NT2/D1 (cell line): Measurements from ENCODE around the gene NSMF.

ENCODE experiments used
- DNase-seq: peaks from one replicate; pipeline ENCODE4 v3.0.0-alpha.2; 2011; ENCODE audit warnings: low read depth, low spot score
- H3K27me3 ChIP-seq: 2 replicates; pipeline ENCODE4 v1.6.0; 2011; ENCODE audit warnings: mild to moderate bottlenecking; ENCODE audit not compliant: insufficient read length, insufficient read depth
- H3K36me3 ChIP-seq: 2 replicates; pipeline ENCODE4 v1.6.1; 2011; ENCODE audit warnings: mild to moderate bottlenecking, low read length, mixed read lengths; ENCODE audit not compliant: insufficient read depth, insufficient read length
- H3K4me1 ChIP-seq: 2 replicates; pipeline ENCODE4 v1.5.1; 2011; ENCODE audit not compliant: insufficient read depth, insufficient read length
- H3K4me3 ChIP-seq: 2 replicates; pipeline ENCODE4 v1.5.1; 2011; ENCODE audit warnings: low read depth; ENCODE audit not compliant: insufficient read length
- H3K9ac ChIP-seq: 2 replicates; pipeline ENCODE4 v1.6.0; 2011; ENCODE audit warnings: low read depth; ENCODE audit not compliant: insufficient read length
- H3K9me3 ChIP-seq: 2 replicates; pipeline ENCODE4 v1.5.1; 2011; ENCODE audit warnings: mild to moderate bottlenecking, low read length; ENCODE audit not compliant: insufficient read depth
- SUZ12 ChIP-seq: IDR thresholded peaks from 2 replicates; pipeline ENCODE4 v1.6.1; 2011; ENCODE audit not compliant: insufficient read length, insufficient read depth; ENCODE audit errors: extremely low read depth
- YY1 ChIP-seq: IDR thresholded peaks from 2 replicates; pipeline ENCODE4 v1.6.1; 2011; ENCODE audit not compliant: insufficient read length, insufficient read depth
- ZNF274 ChIP-seq: IDR thresholded peaks from 2 replicates; pipeline ENCODE4 v1.6.1; 2011; ENCODE audit warnings: mild to moderate bottlenecking, low read depth, low read length

NSMF gene

DNA sequence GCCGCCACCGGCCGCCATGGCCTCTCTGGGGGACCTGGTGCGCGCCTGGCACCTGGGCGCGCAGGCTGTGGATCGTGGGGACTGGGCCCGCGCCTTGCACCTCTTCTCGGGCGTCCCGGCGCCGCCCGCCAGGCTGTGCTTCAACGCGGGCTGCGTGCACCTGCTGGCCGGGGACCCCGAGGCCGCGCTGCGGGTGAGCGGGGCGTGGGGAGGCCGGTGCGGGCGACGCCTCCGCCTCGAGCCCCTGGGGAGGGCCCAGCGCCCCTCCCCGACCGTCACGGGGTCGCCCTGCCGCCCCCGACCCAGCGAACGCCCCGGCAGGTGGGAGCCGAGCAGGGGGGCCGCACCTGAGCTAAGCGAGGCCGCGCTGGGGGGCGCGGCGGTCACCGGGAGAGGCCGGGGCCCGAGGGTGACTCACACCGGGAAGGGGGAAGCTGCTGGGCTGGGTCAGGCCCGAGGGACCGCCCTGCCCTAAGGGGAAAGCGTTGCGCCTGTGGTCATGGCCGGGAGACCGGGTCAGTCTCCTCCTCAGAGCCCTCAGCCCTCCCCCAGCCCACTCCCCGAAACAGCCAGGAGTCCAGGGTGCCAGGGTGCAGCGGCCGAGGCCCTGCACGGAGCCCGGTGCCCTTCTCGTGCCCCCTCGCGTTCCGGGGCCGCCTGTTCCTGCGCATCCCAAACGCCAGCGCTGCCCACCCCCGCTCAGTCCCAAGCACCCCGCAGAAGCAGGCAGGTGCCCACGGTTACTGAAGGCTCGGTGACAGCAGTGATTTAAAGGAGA is 35.4 kb downstream of the NSMF start:
- Histone ChIP-seq H3K27me3 (peaks cover 20% of the 10 kb centered on the region), H3K9me3 (no peaks in the 10 kb centered on the region), H3K36me3 (peaks cover 5% of the 10 kb centered on the region), H3K4me1 (peaks cover 9% of the 10 kb centered on the region), H3K4me3 (peak overlapping the region; percentile 53), H3K9ac (peak overlapping the region; percentile 64)
- DNase-seq = no peak
- no peak for TF ChIP-seq SUZ12
- TF ChIP-seq ZNF274 = no peak
- TF ChIP-seq YY1 = no peak

DNA sequence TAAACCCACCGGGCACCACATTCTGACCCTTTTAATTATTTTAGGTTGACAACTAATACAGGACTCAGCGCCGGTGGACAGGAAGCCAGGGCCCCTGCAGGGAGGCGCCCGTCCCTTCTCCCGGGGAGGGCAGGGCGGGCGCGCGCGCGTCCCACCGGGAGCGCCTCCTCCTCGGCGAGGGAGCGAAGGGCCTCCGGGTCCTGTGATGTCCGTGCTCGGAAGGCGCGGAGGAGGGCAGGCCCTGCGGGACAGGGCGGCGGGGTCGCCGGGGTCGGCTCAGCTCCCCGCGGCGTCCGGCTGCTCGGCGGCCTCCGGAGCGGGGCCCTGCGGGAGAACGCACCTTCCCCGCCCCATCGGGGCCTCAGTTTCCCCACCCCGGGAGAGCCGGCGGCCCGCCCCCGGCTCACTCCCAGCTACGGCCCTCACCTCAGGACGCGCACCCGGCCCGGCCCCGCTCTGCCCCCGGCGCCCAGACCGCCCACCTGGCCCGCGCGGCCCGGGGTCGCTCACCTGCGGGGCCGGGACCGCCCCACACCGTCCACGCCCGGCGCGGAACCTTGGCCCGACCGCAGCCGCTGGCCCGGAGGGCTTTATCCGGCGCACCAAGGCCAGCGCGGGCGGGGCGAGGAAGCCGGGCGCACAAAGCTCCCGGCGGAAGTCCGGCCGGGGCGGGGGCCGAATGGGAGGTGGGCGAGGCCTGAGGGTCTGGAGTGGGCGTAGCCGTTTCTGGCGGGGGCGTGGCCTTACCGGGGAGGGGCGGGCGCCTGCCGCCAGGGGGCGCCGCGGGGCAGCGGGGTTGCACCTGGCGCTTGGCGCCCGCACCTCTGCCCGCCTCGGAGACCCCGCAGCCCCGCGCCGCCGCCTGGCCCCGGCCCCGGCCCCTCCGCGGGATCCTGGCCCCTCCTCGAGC is 36.3 kb downstream of the NSMF start, which contains the start of the genes EXD3 and NOXA1:
Gene EXD3, minus strand, starts transcription at position 559 of the 910 bp plus-strand sequence. CDS start 27,805 bp downstream, outside the sequence.
Gene NOXA1, plus strand, starts transcription at position 790 of the 910 bp plus-strand sequence. CDS start 137 bp downstream, outside the sequence.
- peaks cover 20% of the 10 kb centered on the region for H3K27me3 ChIP-seq
- peak within 1 kb of the TSS; percentile 86 for H3K9ac ChIP-seq
- H3K4me1 ChIP-seq = peaks cover 9% of the 10 kb centered on the region
- no peaks in the 10 kb centered on the region for H3K9me3 ChIP-seq
- DNase-seq = peak; percentile 87
- peaks cover 5% of the 10 kb centered on the region for H3K36me3 ChIP-seq
- peak within 1 kb of the TSS; percentile 78 for H3K4me3 ChIP-seq
- TF ChIP-seq ZNF274 (no peak), YY1 (no peak), SUZ12 (no peak)

DNA sequence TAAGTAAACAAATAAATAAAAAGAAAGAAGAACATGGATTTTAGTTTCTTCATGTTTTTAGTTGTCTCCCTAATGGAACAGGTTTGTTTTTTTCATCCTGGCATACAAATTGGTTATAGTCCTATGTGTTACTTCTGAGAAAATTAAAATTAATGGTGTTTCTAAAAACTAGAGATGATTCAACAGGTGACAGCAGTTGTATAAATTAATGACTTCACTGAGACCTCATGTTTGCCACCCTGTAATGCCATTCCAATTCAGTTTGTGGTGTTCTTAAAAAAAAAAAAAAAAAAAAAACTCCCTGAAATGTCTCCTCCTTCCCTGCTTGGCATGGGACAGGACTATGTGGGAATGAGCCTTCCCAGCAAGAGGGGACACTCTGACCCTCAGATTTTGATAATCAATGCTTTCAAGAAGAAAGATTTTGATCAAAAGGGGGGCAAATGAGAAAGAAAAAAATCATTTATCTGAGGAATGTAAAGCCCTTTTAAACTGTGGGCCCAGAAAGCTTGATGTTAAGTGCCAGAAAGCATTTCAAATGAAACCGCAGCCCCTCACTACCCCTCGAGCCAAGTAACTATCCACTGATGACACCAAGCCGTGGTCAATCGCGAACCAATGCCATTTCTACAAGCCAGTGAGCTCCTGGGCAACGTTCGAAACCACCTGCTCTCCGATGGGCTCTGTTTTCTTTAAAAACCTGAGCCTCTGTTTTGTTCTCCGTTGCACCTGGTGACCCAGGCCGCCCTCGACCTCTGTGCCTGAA is 37.1 kb downstream of the NSMF start:
- Histone ChIP-seq H3K9me3 (no peaks in the 10 kb centered on the region), H3K4me1 (peaks cover 6% of the 10 kb centered on the region), H3K36me3 (peaks cover 5% of the 10 kb centered on the region), H3K4me3 (peak overlapping the region; percentile 78), H3K9ac (peak overlapping the region; percentile 86), H3K27me3 (peaks cover 20% of the 10 kb centered on the region)
- TF ChIP-seq ZNF274 (no peak), YY1 (no peak), SUZ12 (no peak)
- DNase-seq = no peak

DNA sequence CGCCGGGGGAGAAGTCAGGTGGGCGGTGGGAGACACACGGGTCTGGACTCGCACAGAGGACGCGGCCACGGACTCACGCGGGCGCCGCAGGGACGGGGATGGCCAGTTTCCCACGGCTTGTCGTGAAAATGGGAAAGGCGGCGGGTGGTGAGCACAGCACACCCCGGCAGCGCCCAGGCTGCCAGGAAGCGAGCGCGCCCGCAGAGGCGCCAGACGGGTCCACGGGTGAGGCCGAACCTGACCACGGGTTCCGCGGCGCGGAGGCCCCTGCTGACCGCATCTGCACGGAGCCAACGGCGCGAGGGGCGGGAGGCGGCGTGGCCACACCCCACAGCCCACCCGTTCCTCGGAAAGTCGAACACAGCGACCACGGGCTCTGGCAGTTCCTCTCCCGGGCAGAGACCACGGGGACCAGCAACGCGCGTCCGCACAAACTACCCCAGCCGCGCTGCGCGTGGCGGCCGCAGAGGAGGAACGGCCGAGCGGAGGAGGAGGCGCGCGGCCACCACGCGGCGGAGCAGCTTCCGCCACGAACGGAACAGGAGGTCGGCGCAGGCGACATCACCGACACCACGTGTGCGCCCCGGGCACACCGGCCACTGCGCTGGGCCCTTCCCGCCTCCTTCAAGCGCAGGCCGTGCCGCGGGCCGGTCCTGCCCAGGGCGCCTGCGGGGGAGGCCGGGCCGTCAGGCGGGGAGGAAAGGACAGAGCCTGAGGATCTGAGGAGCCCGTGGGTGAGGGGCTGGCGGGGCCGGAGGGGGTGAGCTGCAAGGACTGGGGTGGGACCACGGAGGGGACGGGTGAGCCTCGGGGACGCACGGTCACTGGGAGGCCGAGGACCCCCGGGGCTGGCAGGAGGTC is 41.7 kb downstream of the NSMF start:
- Histone ChIP-seq H3K9ac (no peak overlapping the region), H3K4me3 (no peak overlapping the region)

DNA sequence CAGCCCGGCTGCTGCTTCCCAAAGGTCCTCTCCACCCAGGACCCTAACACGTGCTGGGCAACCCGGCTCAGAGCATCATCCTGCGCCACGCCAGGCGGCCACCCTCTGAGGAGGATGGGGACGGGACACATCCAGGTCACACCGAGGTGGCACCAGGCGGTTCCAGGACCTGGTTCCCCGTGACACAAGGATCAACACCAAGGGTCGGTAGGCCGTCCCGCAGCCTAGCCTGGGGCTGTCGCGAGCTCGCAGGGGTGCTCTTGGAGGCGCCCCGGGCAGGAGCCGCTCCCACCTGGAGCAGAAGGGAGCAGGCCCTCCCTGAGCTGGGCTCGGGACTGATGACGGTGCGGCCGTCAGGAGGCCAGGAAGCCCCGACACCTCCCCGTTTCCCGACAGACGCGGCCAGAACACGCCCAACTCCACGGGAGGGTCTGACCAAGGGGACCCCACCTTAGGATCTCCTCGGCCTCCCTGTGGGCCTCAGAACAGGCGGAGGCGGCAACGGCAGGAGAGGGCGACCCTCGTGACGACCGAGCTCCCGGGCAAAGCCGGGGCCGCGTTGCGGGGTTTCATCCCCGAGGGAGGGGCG is 42.5 kb downstream of the NSMF start:
- Histone ChIP-seq H3K9me3 (no peaks in the 10 kb centered on the region), H3K4me3 (no peak overlapping the region), H3K4me1 (peaks cover 10% of the 10 kb centered on the region), H3K9ac (no peak overlapping the region), H3K27me3 (no peaks in the 10 kb centered on the region), H3K36me3 (peaks cover 5% of the 10 kb centered on the region)
- no peak for TF ChIP-seq SUZ12
- no peak for TF ChIP-seq YY1
- TF ChIP-seq ZNF274 = no peak
- DNase-seq = no peak

More for the DNA sequence above, 41.7 kb downstream of the NSMF start:
- TF ChIP-seq ZNF274 (no peak), SUZ12 (no peak), YY1 (no peak)
- peaks cover 5% of the 10 kb centered on the region for H3K36me3 ChIP-seq
- H3K9me3 ChIP-seq = no peaks in the 10 kb centered on the region
- H3K4me1 ChIP-seq = peaks cover 5% of the 10 kb centered on the region
- no peak for DNase-seq
- H3K27me3 ChIP-seq = peaks cover 2% of the 10 kb centered on the region
